ENCODE data around the gene CRISP2. TPM values are rescaled to one million over a fixed set of nuclear protein-coding genes. Genes with fewer than 3 reads are reported as not detected.

CRISP2 gene
- total and polyA plus RNA-seq, 9 of the 15 experiments (the other 6 are each of a cell fraction or from before 2014, with no cell fraction given), result not detected

DNA sequence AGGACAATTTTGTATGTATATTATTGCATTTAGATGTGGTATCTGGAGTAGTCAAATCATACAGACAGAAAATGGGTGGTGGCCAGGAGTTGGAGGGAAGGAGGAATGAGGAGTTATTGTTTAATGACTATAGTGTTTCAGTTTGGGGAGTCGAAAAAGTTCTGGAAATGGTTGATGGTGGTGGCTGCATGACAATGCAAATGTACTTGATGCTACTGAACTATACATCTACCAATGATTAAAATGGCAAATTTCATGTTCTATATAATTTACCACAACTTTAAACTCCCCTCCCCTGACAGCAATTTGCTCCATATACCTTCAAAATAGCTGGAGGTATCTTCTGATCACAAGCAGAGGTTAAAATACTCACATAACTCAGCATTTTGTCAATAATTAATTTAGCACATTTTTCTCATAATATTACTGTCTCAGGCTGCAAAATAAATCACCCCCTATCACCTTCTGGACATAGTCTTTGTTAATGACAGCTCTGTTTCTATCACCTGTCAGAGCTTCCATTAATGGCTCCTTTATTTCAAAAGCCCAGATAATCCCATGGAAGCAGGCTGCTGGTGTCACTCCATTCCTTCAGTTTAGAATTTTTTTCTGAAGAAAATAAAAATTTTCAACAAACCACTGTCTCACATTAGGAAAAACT, 51.0 kb downstream of the CRISP2 start (continued):
- TF ChIP-seq PBX2 (CRISPR knock-in tag; IDR thresholded peaks at IDR 0.05; ENCODE audit: low read depth) (no peak), PBX2 (tag; conservative IDR thresholded peaks at IDR 0.05; ENCODE audit: low read depth) (peak; percentile 43), C11orf30 (IDR thresholded peaks at IDR 0.05; ENCODE audit: low read depth) (peak; percentile 63; the same call in 1 of the 2 replicates), SP2 (IDR thresholded peaks at IDR 0.05; ENCODE audit: extremely low read depth, low read depth, low read length, poor library complexity, severe bottlenecking) (no peak), DPF2 (IDR thresholded peaks at IDR 0.05) (0 out of 2 replicates have a peak, but pooled peaks have one; percentile 5), ZNF24 (IDR thresholded peaks at IDR 0.05) (0 out of 2 replicates have a peak, but pooled peaks have one; percentile 39), HDAC1 (IDR thresholded peaks at IDR 0.05) (peak in 1 of 2 experiments; percentile 33; a peak in 1 of 4 replicates), SMAD3 (CRISPR knock-in tag; conservative IDR thresholded peaks at IDR 0.05) (no peak), TRIM28 (IDR thresholded peaks at IDR 0.05) (no peak), RNF2 (IDR thresholded peaks at IDR 0.05) (no peak), ZNF316 (IDR thresholded peaks at IDR 0.05) (peak; percentile 79), KDM1A (IDR thresholded peaks at IDR 0.05) (0 out of 4 replicates have a peak, but pooled peaks of 1 of the 2 experiments have one; percentile 14), NFE2 (IDR thresholded peaks at IDR 0.05; ENCODE audit: low read depth) (peak; percentile 58; the same call in 1 of the 2 replicates), MYC (IDR thresholded peaks at IDR 0.05; ENCODE audit: low read depth, low read length) (no peak), MYC (CRISPR knock-in tag; IDR thresholded peaks at IDR 0.05; ENCODE audit: borderline replicate concordance, low read depth) (no peak)
- TF ChIP-seq, protein P1, sequence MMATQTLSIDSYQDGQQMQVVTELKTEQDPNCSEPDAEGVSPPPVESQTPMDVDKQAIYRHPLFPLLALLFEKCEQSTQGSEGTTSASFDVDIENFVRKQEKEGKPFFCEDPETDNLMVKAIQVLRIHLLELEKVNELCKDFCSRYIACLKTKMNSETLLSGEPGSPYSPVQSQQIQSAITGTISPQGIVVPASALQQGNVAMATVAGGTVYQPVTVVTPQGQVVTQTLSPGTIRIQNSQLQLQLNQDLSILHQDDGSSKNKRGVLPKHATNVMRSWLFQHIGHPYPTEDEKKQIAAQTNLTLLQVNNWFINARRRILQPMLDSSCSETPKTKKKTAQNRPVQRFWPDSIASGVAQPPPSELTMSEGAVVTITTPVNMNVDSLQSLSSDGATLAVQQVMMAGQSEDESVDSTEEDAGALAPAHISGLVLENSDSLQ (IDR thresholded peaks at IDR 0.05), result peak; percentile 55
